ENCODE results near the gene RHOV.
A peak's percentile ranks its signal among the peaks of the same experiment; 100 is the strongest.

Gene RHOV

DNA sequence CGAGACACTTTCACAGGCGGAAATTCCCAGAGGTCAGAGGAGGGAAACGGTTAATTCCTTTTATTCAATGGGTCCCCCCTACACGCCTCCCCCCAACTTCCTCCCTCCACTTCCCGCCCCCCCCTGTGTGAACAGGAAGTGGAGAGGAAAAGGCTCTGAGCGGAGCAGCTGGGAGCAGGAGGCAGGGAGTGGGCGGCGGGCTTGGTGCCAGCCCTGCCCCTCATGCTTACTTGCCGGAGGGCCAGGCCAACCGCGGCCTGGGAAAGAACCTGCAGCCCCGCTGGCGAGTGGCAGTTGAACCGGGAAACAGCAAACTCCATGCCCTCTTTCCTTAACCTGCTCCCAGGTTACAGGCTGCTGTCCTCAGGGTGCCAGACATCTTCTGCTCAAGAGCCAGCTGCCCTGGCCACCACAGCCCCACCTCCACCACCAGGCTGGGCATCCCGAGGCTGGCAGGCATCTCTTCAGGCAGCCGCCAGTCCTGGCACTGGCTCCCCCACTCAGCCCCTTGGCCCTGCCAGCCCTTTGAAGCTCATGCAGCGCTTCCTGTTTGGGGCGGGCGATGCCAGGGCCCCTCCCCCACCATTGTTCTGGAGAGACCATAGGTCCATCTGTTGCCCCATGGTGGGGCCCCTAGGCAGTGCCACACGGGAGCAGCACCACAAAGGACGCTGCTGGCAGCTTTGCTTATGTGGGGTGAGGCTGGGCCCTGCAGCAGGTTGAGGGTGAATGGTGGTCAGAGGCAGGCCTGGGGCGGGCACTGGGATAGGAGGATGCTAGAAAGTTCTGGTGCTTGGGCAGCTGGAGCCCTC is 33.2 kb upstream of the RHOV start:
- TF ChIP-seq ZC3H10 (CRISPR knock-in tag; IDR thresholded peaks at IDR 0.05) (no peak), ZNF70 (CRISPR knock-in tag; IDR thresholded peaks at IDR 0.05) (no peak), PPARA (CRISPR knock-in tag; IDR thresholded peaks at IDR 0.05; ENCODE audit: borderline replicate concordance) (no peak), GLIS3 (CRISPR knock-in tag; IDR thresholded peaks at IDR 0.05) (no peak), TOX (CRISPR knock-in tag; IDR thresholded peaks at IDR 0.05; ENCODE audit: borderline replicate concordance) (no peak), SNAI2 (CRISPR knock-in tag; IDR thresholded peaks at IDR 0.05) (no peak), ZFP3 (CRISPR knock-in tag; IDR thresholded peaks at IDR 0.05) (no peak)
- TF ChIP-seq, protein P1, sequence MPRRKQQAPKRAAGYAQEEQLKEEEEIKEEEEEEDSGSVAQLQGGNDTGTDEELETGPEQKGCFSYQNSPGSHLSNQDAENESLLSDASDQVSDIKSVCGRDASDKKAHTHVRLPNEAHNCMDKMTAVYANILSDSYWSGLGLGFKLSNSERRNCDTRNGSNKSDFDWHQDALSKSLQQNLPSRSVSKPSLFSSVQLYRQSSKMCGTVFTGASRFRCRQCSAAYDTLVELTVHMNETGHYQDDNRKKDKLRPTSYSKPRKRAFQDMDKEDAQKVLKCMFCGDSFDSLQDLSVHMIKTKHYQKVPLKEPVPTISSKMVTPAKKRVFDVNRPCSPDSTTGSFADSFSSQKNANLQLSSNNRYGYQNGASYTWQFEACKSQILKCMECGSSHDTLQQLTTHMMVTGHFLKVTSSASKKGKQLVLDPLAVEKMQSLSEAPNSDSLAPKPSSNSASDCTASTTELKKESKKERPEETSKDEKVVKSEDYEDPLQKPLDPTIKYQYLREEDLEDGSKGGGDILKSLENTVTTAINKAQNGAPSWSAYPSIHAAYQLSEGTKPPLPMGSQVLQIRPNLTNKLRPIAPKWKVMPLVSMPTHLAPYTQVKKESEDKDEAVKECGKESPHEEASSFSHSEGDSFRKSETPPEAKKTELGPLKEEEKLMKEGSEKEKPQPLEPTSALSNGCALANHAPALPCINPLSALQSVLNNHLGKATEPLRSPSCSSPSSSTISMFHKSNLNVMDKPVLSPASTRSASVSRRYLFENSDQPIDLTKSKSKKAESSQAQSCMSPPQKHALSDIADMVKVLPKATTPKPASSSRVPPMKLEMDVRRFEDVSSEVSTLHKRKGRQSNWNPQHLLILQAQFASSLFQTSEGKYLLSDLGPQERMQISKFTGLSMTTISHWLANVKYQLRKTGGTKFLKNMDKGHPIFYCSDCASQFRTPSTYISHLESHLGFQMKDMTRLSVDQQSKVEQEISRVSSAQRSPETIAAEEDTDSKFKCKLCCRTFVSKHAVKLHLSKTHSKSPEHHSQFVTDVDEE (CRISPR knock-in tag; IDR thresholded peaks at IDR 0.05), result no peak
- peak; percentile 1; the same call in 2 of the 3 replicates for ATAC-seq

- TF ChIP-seq ESRRG (CRISPR knock-in tag; IDR thresholded peaks at IDR 0.05), result no peak
- no peak for TF ChIP-seq RARB (CRISPR knock-in tag; IDR thresholded peaks at IDR 0.05)
- no peak for TF ChIP-seq ZNF8 (CRISPR knock-in tag; IDR thresholded peaks at IDR 0.05)
- TF ChIP-seq ZC3H10 (CRISPR knock-in tag; IDR thresholded peaks at IDR 0.05), result no peak
- no peak for TF ChIP-seq CREB5 (CRISPR knock-in tag; IDR thresholded peaks at IDR 0.05; ENCODE audit: low read depth)
- TF ChIP-seq, protein P2, sequence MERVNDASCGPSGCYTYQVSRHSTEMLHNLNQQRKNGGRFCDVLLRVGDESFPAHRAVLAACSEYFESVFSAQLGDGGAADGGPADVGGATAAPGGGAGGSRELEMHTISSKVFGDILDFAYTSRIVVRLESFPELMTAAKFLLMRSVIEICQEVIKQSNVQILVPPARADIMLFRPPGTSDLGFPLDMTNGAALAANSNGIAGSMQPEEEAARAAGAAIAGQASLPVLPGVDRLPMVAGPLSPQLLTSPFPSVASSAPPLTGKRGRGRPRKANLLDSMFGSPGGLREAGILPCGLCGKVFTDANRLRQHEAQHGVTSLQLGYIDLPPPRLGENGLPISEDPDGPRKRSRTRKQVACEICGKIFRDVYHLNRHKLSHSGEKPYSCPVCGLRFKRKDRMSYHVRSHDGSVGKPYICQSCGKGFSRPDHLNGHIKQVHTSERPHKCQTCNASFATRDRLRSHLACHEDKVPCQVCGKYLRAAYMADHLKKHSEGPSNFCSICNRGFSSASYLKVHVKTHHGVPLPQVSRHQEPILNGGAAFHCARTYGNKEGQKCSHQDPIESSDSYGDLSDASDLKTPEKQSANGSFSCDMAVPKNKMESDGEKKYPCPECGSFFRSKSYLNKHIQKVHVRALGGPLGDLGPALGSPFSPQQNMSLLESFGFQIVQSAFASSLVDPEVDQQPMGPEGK (CRISPR knock-in tag; IDR thresholded peaks at IDR 0.05; ENCODE audit: borderline replicate concordance), result no peak
- TF ChIP-seq CSDC2 (CRISPR knock-in tag; IDR thresholded peaks at IDR 0.05), result no peak
- no peak for TF ChIP-seq TCF4 (CRISPR knock-in tag; IDR thresholded peaks at IDR 0.05; ENCODE audit: borderline replicate concordance)
- TF ChIP-seq TOX (CRISPR knock-in tag; IDR thresholded peaks at IDR 0.05; ENCODE audit: borderline replicate concordance), result no peak
- TF ChIP-seq ZFP30 (CRISPR knock-in tag; IDR thresholded peaks at IDR 0.05), result no peak
- TF ChIP-seq SNAI2 (CRISPR knock-in tag; IDR thresholded peaks at IDR 0.05), result no peak
- ATAC-seq, result peak; percentile 89
Measured at GRCh38 chr15:40906091-40906990, 32.3 kb upstream of the RHOV start.

GRCh38 chr15:40904552-40905201 is 30.6 kb upstream of the RHOV start:
- no peak for ATAC-seq
- TF ChIP-seq, protein P1 (CRISPR knock-in tag; IDR thresholded peaks at IDR 0.05), result no peak
- TF ChIP-seq ARNTL (CRISPR knock-in tag; IDR thresholded peaks at IDR 0.05; ENCODE audit: borderline replicate concordance, low read depth) (no peak), RARB (CRISPR knock-in tag; IDR thresholded peaks at IDR 0.05) (no peak), ZC3H10 (CRISPR knock-in tag; IDR thresholded peaks at IDR 0.05) (no peak), ZFP30 (CRISPR knock-in tag; IDR thresholded peaks at IDR 0.05) (no peak), OSR1 (CRISPR knock-in tag; IDR thresholded peaks at IDR 0.05) (no peak), PPARA (CRISPR knock-in tag; IDR thresholded peaks at IDR 0.05; ENCODE audit: borderline replicate concordance) (no peak), CSDC2 (CRISPR knock-in tag; IDR thresholded peaks at IDR 0.05) (no peak), ISL1 (CRISPR knock-in tag; IDR thresholded peaks at IDR 0.05) (no peak), ESRRG (CRISPR knock-in tag; IDR thresholded peaks at IDR 0.05) (no peak), SNAI2 (CRISPR knock-in tag; IDR thresholded peaks at IDR 0.05) (no peak), GLIS3 (CRISPR knock-in tag; IDR thresholded peaks at IDR 0.05) (no peak), TCF4 (CRISPR knock-in tag; IDR thresholded peaks at IDR 0.05; ENCODE audit: borderline replicate concordance) (no peak)
- TF ChIP-seq, protein P3, sequence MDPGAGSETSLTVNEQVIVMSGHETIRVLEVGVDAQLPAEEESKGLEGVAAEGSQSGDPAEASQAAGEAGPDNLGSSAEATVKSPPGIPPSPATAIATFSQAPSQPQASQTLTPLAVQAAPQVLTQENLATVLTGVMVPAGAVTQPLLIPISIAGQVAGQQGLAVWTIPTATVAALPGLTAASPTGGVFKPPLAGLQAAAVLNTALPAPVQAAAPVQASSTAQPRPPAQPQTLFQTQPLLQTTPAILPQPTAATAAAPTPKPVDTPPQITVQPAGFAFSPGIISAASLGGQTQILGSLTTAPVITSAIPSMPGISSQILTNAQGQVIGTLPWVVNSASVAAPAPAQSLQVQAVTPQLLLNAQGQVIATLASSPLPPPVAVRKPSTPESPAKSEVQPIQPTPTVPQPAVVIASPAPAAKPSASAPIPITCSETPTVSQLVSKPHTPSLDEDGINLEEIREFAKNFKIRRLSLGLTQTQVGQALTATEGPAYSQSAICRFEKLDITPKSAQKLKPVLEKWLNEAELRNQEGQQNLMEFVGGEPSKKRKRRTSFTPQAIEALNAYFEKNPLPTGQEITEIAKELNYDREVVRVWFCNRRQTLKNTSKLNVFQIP (CRISPR knock-in tag; IDR thresholded peaks at IDR 0.05; ENCODE audit: borderline replicate concordance, low read depth), result no peak
- TF ChIP-seq, protein P2 (CRISPR knock-in tag; IDR thresholded peaks at IDR 0.05; ENCODE audit: borderline replicate concordance), result no peak
